Stimulated activated CD4-positive, alpha-beta T cell treated with anti-CD3 and anti-CD28 coated beads, Interleukin-4, amount 100 ng/mL, for 4 hours (primary cell): ENCODE results near the gene PTPRCAP.
A peak's percentile ranks its signal among the peaks of the same experiment; 100 is the strongest.

Experiments
- DNase-seq, 2 experiments: peaks; one replicate each; pipeline ENCODE4 v3.0.0-alpha.2; 2020

PTPRCAP gene

GRCh38 chr11:67393990-67394389, 43.5 kb downstream of the PTPRCAP start:
- no peak for DNase-seq

GRCh38 chr11:67393437-67393836, 44.0 kb downstream of the PTPRCAP start:
- no peak for DNase-seq

- no peak for DNase-seq
Observed at GRCh38 chr11:67392183-67392715, 45.2 kb downstream of the PTPRCAP start.

GRCh38 chr11:67391304-67392182, 45.9 kb downstream of the PTPRCAP start, which contains the start of gene RAD9A:
TSS of gene RAD9A (plus strand) at chr11:67391986. CDS start at chr11:67392045, 59 bp downstream.
- DNase-seq, result peak; percentile 90 to 92

GRCh38 chr11:67390947-67391303, 46.6 kb downstream of the PTPRCAP start:
- DNase-seq, result no peak

GRCh38 chr11:67389477-67389876, 48.0 kb downstream of the PTPRCAP start:
- DNase-seq, result peak; percentile 46 to 51

GRCh38 chr11:67387518-67387917, 50.0 kb downstream of the PTPRCAP start:
- no peak for DNase-seq

- DNase-seq, result no peak
Observed at GRCh38 chr11:67387069-67387468, 50.4 kb downstream of the PTPRCAP start.
